Transverse colon (tissue), 4 donors: Measurements from ENCODE around the gene SH3RF1.

Experiments
- CTCF ChIP-seq, 5 experiments: fragments of 200-600 bp in 3 of 5; fragments of 450-650 bp in 2 of 5; sonication (generic) in 3 of 5; IDR thresholded peaks; 1 replicate in 2 of 5; 2 replicates in 3 of 5; pipeline ENCODE4 v1.5.1; 2016 to 2017; ENCODE audit warnings: antibody characterized with exemption in 5 of 5, inconsistent platforms in 3 of 5, mild to moderate bottlenecking in 2 of 5, moderate library complexity in 1 of 5
- EP300 ChIP-seq: sonication (generic); formaldehyde crosslinking; IDR thresholded peaks from one replicate; pipeline ENCODE4 v1.6.1; 2017; ENCODE audit warnings: antibody characterized with exemption, low read depth
- POLR2AphosphoS5 ChIP-seq, 3 donors: sonication (generic); formaldehyde crosslinking; IDR thresholded peaks; one replicate each; pipeline ENCODE4 v1.6.1; 2016; ENCODE audit warnings: antibody characterized with exemption in 3 of 3

GRCh38 chr4:169275180-169275579 lies 4.4 kb upstream of the SH3RF1 start:
- TF ChIP-seq CTCF (IDR thresholded peaks at IDR 0.05) (no peak), POLR2AphosphoS5 (IDR thresholded peaks at IDR 0.05) (no peak), EP300 (no peak)
